Keratinocyte (primary cell): ENCODE results near the gene ODAD2. TPM values are rescaled to one million over a fixed set of nuclear protein-coding genes. Genes with fewer than 3 reads are reported as not detected.

Source experiments
- DNase-seq: peaks from one replicate; pipeline ENCODE4 v3.0.0-alpha.2; 2011; ENCODE audit warnings: low read depth, missing footprints, low spot score
- FAIRE-seq: peaks from 2 replicates; lab custom pipeline; 2011; peaks lifted over from hg19 to GRCh38; lab: Jason Lieb, UNC
- H2AFZ ChIP-seq: 2 replicates; pipeline ENCODE4 v1.6.0; 2012; ENCODE audit warnings: low read length, control low read depth, inconsistent platforms; ENCODE audit not compliant: control insufficient read depth
- H3K27ac ChIP-seq: 2 replicates; pipeline ENCODE4 v1.5.1; 2011; ENCODE audit warnings: low read length; ENCODE audit not compliant: control insufficient read depth, insufficient read depth
- H3K27me3 ChIP-seq: 3 replicates; pipeline ENCODE4 v1.6.0; 2011; ENCODE audit warnings: low read length; ENCODE audit not compliant: control insufficient read depth, insufficient read depth; ENCODE audit errors: extremely low read depth
- H3K36me3 ChIP-seq, 2 experiments: 2 replicates in 1 of 2; 3 replicates in 1 of 2; pipeline ENCODE4 v1.5.1; 2011; ENCODE audit warnings: low read length in 2 of 2, mild to moderate bottlenecking in 1 of 2; ENCODE audit not compliant: control insufficient read depth in 2 of 2, insufficient read depth in 2 of 2; ENCODE audit errors: extremely low read depth in 1 of 2
- H3K4me1 ChIP-seq: 3 replicates; pipeline ENCODE4 v1.5.1; 2011; ENCODE audit warnings: low read length; ENCODE audit not compliant: control insufficient read depth, insufficient read depth; ENCODE audit errors: extremely low read depth
- H3K4me2 ChIP-seq: 3 replicates; pipeline ENCODE4 v1.6.0; 2011; ENCODE audit warnings: low read depth, low read length; ENCODE audit not compliant: control insufficient read depth, insufficient read depth; ENCODE audit errors: extremely low read depth
- H3K4me3 ChIP-seq, 3 experiments: fragments of 200-600 bp in 1 of 3; sonication (generic) in 1 of 3; 2 replicates in 2 of 3; 3 replicates in 1 of 3; pipeline ENCODE4 v1.5.1; 2011 to 2016; ENCODE audit warnings: low read length in 3 of 3, mild to moderate bottlenecking in 3 of 3, control low read depth in 2 of 3, inconsistent platforms in 1 of 3, low read depth in 1 of 3, mixed read lengths in 1 of 3, mixed run types in 1 of 3, moderate library complexity in 1 of 3; ENCODE audit not compliant: control insufficient read depth in 2 of 3, insufficient read depth in 2 of 3; ENCODE audit errors: extremely low read depth in 1 of 3
- H3K79me2 ChIP-seq: 2 replicates; pipeline ENCODE4 v1.6.0; 2012; ENCODE audit warnings: low read length; ENCODE audit not compliant: control insufficient read depth, insufficient read depth
- H3K9ac ChIP-seq: 3 replicates; pipeline ENCODE4 v1.6.0; 2011; ENCODE audit warnings: low read length; ENCODE audit not compliant: control insufficient read depth, insufficient read depth; ENCODE audit errors: extremely low read depth
- H3K9me1 ChIP-seq: 3 replicates; pipeline ENCODE4 v1.6.0; 2011; ENCODE audit warnings: low read length; ENCODE audit not compliant: control insufficient read depth, insufficient read depth; ENCODE audit errors: extremely low read depth
- H3K9me3 ChIP-seq: 2 replicates; pipeline ENCODE4 v1.5.1; 2012; ENCODE audit warnings: low read depth, low read length; ENCODE audit not compliant: control insufficient read depth
- H4K20me1 ChIP-seq: 3 replicates; pipeline ENCODE4 v1.6.0; 2011; ENCODE audit warnings: low read length; ENCODE audit not compliant: control insufficient read depth, insufficient read depth; ENCODE audit errors: extremely low read depth
- CTCF ChIP-seq, 3 experiments: IDR thresholded peaks in 1 of 3; conservative IDR thresholded peaks in 1 of 3; optimal IDR thresholded peaks in 1 of 3; 2 replicates in 2 of 3; 3 replicates in 1 of 3; pipeline versions ENCODE3 to v1.5.1; 2011; ENCODE audit warnings: low read length in 3 of 3, mild to moderate bottlenecking in 3 of 3, moderate library complexity in 2 of 3, control low read depth in 1 of 3, inconsistent platforms in 1 of 3; ENCODE audit not compliant: insufficient read depth in 2 of 3; ENCODE audit errors: extremely low read depth in 1 of 3
- EZH2 ChIP-seq: IDR thresholded peaks from one replicate; pipeline ENCODE4 v1.6.1; 2012; ENCODE audit warnings: inconsistent platforms, mild to moderate bottlenecking, low read length, moderate library complexity
- dilution Hi-C: fragments of 300-500 bp; cut with MboI; formaldehyde crosslinking; loops from one replicate; pipeline ENCODE4 v1.7.0; 2020; ENCODE audit warnings: low sequenced_read_pairs; ENCODE audit not compliant: extremely low pct_ligation_motif_present
- polyA plus RNA-seq, 5 experiments: library from polyadenylated mRNA; depleted of rRNA in 3 of 5; stranded (reverse) in 3 of 5; stranded (forward) in 1 of 5; unstranded in 1 of 5; fragments of >200 nt; gene quantifications; 1 replicate in 1 of 5; 2 replicates in 3 of 5; 3 replicates in 1 of 5; pipeline versions ENCODE4 v1.2.1 to v1.2.3, GENCODE V29; 2011 to 2012; ENCODE audit warnings: missing spikeins in 2 of 5, low read depth in 1 of 5, low replicate concordance in 1 of 5

ODAD2 gene
- polyA plus RNA-seq, 1 donor (not counting 4 experiments of a cell fraction or from before 2014, with no cell fraction given): not detected

GRCh38 chr10:27914888-27915287 lies 84.0 kb downstream of the ODAD2 start:
- Histone ChIP-seq H2AFZ (no peak overlapping the region), H3K4me2 (no peak overlapping the region), H3K27ac (no peak overlapping the region), H3K79me2 (no peaks in the 10 kb centered on the region), H3K9me1 (no peaks in the 10 kb centered on the region), H4K20me1 (no peaks in the 10 kb centered on the region), H3K27me3 (no peaks in the 10 kb centered on the region), H3K9ac (no peak overlapping the region), H3K4me1 (no peaks in the 10 kb centered on the region), H3K9me3 (no peaks in the 10 kb centered on the region), H3K4me3 (no peak overlapping the region), H3K36me3 (no peaks in the 10 kb centered on the region)
- dilution Hi-C loops: no loop called here
- DNase-seq (no peak), FAIRE-seq (no peak)
- no peak for TF ChIP-seq CTCF (optimal IDR thresholded peaks at IDR 0.05 in 1 of 3, IDR thresholded peaks at IDR 0.05 in 1 of 3, conservative IDR thresholded peaks at IDR 0.05 in 1 of 3; ENCODE audit: extremely low read depth in 1 of 3, insufficient read depth in 2 of 3, low read length in 3 of 3)
- no peak for TF ChIP-seq EZH2

- TF ChIP-seq CTCF (optimal IDR thresholded peaks at IDR 0.05 in 1 of 3, IDR thresholded peaks at IDR 0.05 in 1 of 3, conservative IDR thresholded peaks at IDR 0.05 in 1 of 3; ENCODE audit: extremely low read depth in 1 of 3, insufficient read depth in 2 of 3, low read length in 3 of 3) (no peak), EZH2 (no peak)
- H3K36me3 ChIP-seq: no peaks in the 10 kb centered on the region
- no peak for DNase-seq
- H3K9me3 ChIP-seq: no peaks in the 10 kb centered on the region
- no peaks in the 10 kb centered on the region for H3K9me1 ChIP-seq
- H3K27ac ChIP-seq: no peak overlapping the region
- FAIRE-seq: no peak
- dilution Hi-C loops: no loop called here
- H3K79me2 ChIP-seq: no peaks in the 10 kb centered on the region
- no peak overlapping the region for H2AFZ ChIP-seq
- H3K4me1 ChIP-seq: no peaks in the 10 kb centered on the region
- H3K4me3 ChIP-seq: no peak overlapping the region
- H3K27me3 ChIP-seq: no peaks in the 10 kb centered on the region
- H3K9ac ChIP-seq: no peak overlapping the region
- H4K20me1 ChIP-seq: no peaks in the 10 kb centered on the region
- H3K4me2 ChIP-seq: no peak overlapping the region
Measured at GRCh38 chr10:27912231-27912630, 86.6 kb downstream of the ODAD2 start.
